HG02852 (cell line): ENCODE data around the gene GLT1D1.

ENCODE experiments used
- ATAC-seq: cut with Tn5 transposase; IDR thresholded peaks from one replicate; pipeline ENCODE4 v1.9.1; 2021; ENCODE audit warnings: mild to moderate bottlenecking, moderate library complexity; ENCODE audit not compliant: unreplicated experiment

Gene GLT1D1

DNA sequence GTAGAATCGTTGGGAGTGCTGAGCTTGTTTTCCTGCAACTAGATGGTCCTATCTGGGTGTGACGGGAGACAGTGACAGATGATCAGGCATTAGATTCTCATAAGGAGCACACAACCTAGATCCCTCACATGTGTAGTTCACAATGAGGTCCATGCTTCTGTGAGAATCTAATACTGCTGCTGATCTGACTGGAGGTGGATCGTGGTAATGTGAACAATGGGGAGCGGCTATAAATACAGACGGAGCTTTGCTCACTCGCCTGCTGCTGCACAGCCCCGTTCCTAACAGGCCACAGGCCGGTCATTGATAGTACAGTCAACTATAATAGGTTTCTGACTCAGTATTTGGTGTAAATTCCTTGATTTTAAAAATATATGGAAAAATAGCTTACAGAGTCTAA is 138.8 kb downstream of the GLT1D1 start:
- ATAC-seq, result no peak

- no peak for ATAC-seq
Observed at GRCh38 chr12:128992550-128992949, 139.3 kb downstream of the GLT1D1 start.

- ATAC-seq, result no peak
Observed at GRCh38 chr12:128994856-128995255, 141.6 kb downstream of the GLT1D1 start.

DNA sequence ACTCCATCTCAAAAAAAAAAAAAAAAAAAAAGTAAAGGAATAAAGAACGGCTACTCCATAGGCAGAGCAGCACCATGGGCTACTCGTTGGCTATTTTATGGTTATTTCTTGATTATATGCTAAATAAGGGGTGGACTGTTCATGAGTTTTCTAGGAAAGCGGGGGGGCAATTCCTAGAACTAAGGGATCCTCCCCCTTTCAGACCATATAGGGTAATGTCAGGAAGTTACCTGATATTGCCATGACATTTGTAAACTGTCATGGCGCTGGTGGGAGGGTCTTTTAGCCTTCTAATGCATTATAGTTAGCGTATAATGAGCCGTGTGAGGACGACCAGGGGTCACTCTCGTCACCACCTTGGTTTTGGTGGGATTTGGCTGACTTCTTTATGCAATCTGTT is 142.3 kb downstream of the GLT1D1 start:
- ATAC-seq, result no peak

DNA sequence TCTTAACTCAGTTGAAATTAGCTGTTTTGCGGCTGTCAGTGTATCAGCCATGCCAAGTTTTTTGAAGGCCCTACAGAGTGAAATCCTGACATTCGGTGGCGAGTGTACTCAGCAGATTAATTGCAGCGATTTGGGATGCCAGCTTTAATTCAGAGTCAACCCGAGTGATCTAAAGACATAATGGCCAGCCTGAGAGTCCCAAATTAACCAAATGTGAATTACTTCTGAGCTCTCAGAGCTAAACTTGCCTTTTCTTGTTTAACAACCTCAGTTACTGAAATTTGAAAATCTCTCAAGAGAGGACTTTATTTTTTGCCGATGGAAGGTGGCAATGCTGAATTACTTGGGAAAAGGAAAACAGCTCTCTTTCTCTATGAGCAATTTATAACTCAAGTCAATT is 148.5 kb downstream of the GLT1D1 start:
- ATAC-seq, result no peak

DNA sequence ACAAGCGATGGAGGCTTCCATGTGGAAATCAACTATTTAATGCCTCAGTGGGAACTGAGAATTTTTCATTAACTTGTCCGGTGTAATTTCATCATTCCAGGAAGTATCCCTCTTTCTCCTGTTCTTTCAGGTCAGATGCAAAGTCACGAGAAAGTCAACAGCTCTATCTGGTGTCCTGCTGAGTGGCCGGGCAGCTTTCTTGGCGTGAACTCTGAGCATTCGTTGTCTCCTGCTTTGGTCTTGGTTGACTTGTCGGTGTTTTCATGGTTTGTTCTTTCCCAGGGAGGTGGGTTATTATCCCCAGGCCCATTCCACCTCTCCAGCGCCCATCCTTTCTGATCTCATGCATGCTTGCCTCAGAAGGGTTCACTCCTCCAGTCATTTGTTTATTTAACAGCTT is 149.1 kb downstream of the GLT1D1 start:
- no peak for ATAC-seq

- no peak for ATAC-seq
Observed at GRCh38 chr12:129005416-129005815, 152.1 kb downstream of the GLT1D1 start.

GRCh38 chr12:129005829-129006228 is 152.6 kb downstream of the GLT1D1 start:
- no peak for ATAC-seq

GRCh38 chr12:129009833-129010622 is 156.8 kb downstream of the GLT1D1 start:
- ATAC-seq, result no peak

- ATAC-seq, result no peak
Observed at GRCh38 chr12:129016159-129016558, 162.9 kb downstream of the GLT1D1 start.

DNA sequence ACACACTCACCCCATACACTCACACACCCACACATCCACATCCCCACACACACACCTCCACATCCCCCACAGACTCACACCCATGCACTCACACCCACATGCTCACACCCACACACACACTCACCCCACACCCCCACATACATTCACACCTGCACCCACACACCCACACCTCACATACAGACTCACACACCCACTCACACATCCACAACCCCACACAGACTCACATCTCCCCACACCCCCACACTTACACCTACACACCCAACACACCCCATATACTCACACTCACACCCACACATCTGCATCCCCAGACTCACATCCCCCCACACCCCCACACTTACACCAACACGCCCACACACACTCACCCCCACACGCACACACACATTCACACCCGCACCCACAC is 171.8 kb downstream of the GLT1D1 start:
- ATAC-seq, result no peak

GRCh38 chr12:129028844-129029243 is 175.6 kb downstream of the GLT1D1 start:
- ATAC-seq, result no peak
